ENCODE results near the gene FYB1. TPM values are rescaled to one million over a fixed set of nuclear protein-coding genes. Genes with fewer than 3 reads are reported as not detected.

FYB1 gene
- total and polyA plus RNA-seq, 2 of the 4 experiments (the other 2 are of a cell fraction): not detected

DNA sequence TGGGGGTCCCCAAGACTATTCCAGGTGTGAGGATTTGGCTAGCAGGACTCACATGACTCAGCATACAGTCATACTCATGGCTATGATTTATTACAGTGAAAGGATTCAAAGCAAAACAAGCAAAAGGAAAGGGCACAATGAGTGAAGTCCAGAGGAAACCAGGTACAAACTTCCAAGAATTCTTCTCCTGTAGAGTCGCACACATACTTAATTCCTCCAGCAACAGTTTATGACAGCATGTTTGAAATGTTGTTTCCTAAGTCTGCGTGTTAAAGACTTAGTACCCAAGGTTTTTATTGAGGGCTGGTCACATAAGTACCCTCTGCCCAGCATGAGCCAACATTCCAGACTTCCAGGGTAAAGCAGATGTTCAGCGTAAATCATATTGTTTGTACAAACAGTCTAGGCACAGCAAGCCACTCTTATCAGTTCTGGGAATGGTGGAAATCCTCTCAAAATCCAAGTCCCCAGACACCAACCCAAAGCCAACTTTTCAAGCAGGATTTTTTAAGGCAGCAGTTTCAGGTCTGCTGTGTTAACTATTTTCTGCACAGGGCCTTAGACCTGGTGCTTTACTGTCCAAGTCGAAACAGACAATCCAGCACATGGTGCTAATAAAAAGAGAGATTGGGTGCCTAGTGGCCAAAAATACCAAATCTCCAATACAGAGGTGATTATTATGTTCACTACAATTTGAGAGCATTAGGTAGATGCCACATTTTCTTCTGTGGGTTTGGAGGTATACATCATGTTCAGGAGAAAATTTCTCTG is 126.6 kb downstream of the FYB1 start:
- Histone ChIP-seq H3K4me2 (ENCODE audit: low read depth, low read length) (peak overlapping the region; percentile 50), H3K14ac (replicated peaks; ENCODE audit: low read depth, low read length) (peak overlapping the region; percentile 79)

More for the DNA sequence above, 126.6 kb downstream of the FYB1 start:
- Histone ChIP-seq H3K9me3 (ENCODE audit: control insufficient read depth, insufficient read depth, low read length) (no peaks in the 10 kb centered on the region), H2AK5ac (ENCODE audit: low read depth, low read length) (no peak overlapping the region), H4K91ac (ENCODE audit: insufficient read depth, low read depth, low read length) (peak overlapping the region; percentile 49), H4K5ac (ENCODE audit: low read depth, low read length) (peak overlapping the region; percentile 52; the same call in 1 of the 2 replicates), H3K4ac (ENCODE audit: low read depth, low read length) (peak overlapping the region; percentile 75), H3K9me1 (ENCODE audit: insufficient read depth, low read length) (peaks cover 4% of the 10 kb centered on the region), H2BK15ac (ENCODE audit: low read depth, low read length) (peak overlapping the region; percentile 46; the same call in 1 of the 3 replicates), H2BK5ac (ENCODE audit: low read depth, low read length, poor library complexity, severe bottlenecking) (peak overlapping the region; percentile 78), H3K23ac (ENCODE audit: low read depth, low read length) (peak overlapping the region; percentile 44; the same call in 1 of the 2 replicates), H2BK20ac (ENCODE audit: low read depth, low read length) (peak overlapping the region; percentile 80; the same call in 1 of the 2 replicates), H3K9ac (ENCODE audit: low read depth, low read length) (no peak overlapping the region), H2AFZ (replicated peaks; ENCODE audit: low read length, poor library complexity) (peak overlapping the region; percentile 33), H2BK120ac (ENCODE audit: low read depth, low read length) (peak overlapping the region; percentile 17), H3K4me1 (ENCODE audit: control insufficient read depth, insufficient read depth, low read length) (peaks cover 9% of the 10 kb centered on the region; the same call in 1 of the 2 replicates), H3K4me3 (ENCODE audit: insufficient read depth, low read depth, low read length) (no peak overlapping the region), H3K79me1 (ENCODE audit: low read depth in 1 of 2, low read length in 2 of 2) (no peaks in the 10 kb centered on the region), H3K56ac (ENCODE audit: extremely low read depth, insufficient read depth, low read length) (0 out of 2 replicates have a peak overlapping the region, but pooled peaks have one; percentile 19), H3K27ac (ENCODE audit: insufficient read depth, low read length) (no peak overlapping the region), H4K20me1 (ENCODE audit: insufficient read depth, low read length) (no peaks in the 10 kb centered on the region), H4K8ac (ENCODE audit: low read depth in 2 of 2, low read length in 2 of 2) (peak overlapping the region in 1 of 2 experiments; percentile 61; a peak in 1 of 4 replicates), H3K27me3 (ENCODE audit: control insufficient read depth, insufficient read depth, low read length) (no peaks in the 10 kb centered on the region), H3K36me3 (ENCODE audit: control insufficient read depth, insufficient read depth, low read length) (no peaks in the 10 kb centered on the region), H2AK9ac (replicated peaks; ENCODE audit: low read depth, low read length, poor library complexity) (no peak overlapping the region), H3K18ac (ENCODE audit: low read depth, low read length) (peak overlapping the region; percentile 81; the same call in 1 of the 2 replicates)
- dilution Hi-C loops (cut with HindIII; ENCODE audit: low sequenced_read_pairs, unreplicated experiment) (no loop called here), intact Hi-C loops (cut with micrococcal nuclease) (no loop called here), in situ Hi-C loops (cut with MboI; ENCODE audit: low sequenced_read_pairs) (no loop called here)
- no peak for TF ChIP-seq RAD21 (IDR thresholded peaks at IDR 0.05; ENCODE audit: low read length)
- 0 out of 2 replicates have a peak, but pooled peaks have one; percentile 25 for TF ChIP-seq FOS (IDR thresholded peaks at IDR 0.05; ENCODE audit: low read depth, low read length)
- no peak for TF ChIP-seq BHLHE40 (IDR thresholded peaks at IDR 0.05; ENCODE audit: low read depth, low read length)
- TF ChIP-seq NFE2L2 (IDR thresholded peaks at IDR 0.05; ENCODE audit: low read depth, low read length): 0 out of 2 replicates have a peak, but pooled peaks have one; percentile 30
- no TSS peak for BruUV-seq (replicated peaks)
- ChIA-PET CTCF (interaction anchor here (1.9 kb wide), 1 partner anchor 12 kb away, joined by 6 read pairs; no protein-coding TSS in a partner anchor), POLR2A (ENCODE audit: unreplicated experiment) (no interaction called here)
- WGBS, 2 experiments (ENCODE audit: extremely low coverage in 2 of 2, insufficient read length in 1 of 2): no CpG with 5 or more reads among the region's 4 CpGs
- DNase-seq: peak; percentile 61
- peak; percentile 66 for ATAC-seq (ENCODE audit: low read depth)
